Keratinocyte (primary cell): ENCODE results near the gene LSP1. TPM values are rescaled to one million over a fixed set of nuclear protein-coding genes. Genes with fewer than 3 reads are reported as not detected.
A peak's percentile ranks its signal among the peaks of the same experiment; 100 is the strongest.

Source experiments
- DNase-seq: peaks from one replicate; pipeline ENCODE4 v3.0.0-alpha.2; 2011; ENCODE audit warnings: low read depth, missing footprints, low spot score
- FAIRE-seq: peaks from 2 replicates; lab custom pipeline; 2011; peaks lifted over from hg19 to GRCh38; lab: Jason Lieb, UNC
- H2AFZ ChIP-seq: 2 replicates; pipeline ENCODE4 v1.6.0; 2012; ENCODE audit warnings: low read length, control low read depth, inconsistent platforms; ENCODE audit not compliant: control insufficient read depth
- H3K27ac ChIP-seq: 2 replicates; pipeline ENCODE4 v1.5.1; 2011; ENCODE audit warnings: low read length; ENCODE audit not compliant: control insufficient read depth, insufficient read depth
- H3K27me3 ChIP-seq: 3 replicates; pipeline ENCODE4 v1.6.0; 2011; ENCODE audit warnings: low read length; ENCODE audit not compliant: control insufficient read depth, insufficient read depth; ENCODE audit errors: extremely low read depth
- H3K36me3 ChIP-seq, 2 experiments: 2 replicates in 1 of 2; 3 replicates in 1 of 2; pipeline ENCODE4 v1.5.1; 2011; ENCODE audit warnings: low read length in 2 of 2, mild to moderate bottlenecking in 1 of 2; ENCODE audit not compliant: control insufficient read depth in 2 of 2, insufficient read depth in 2 of 2; ENCODE audit errors: extremely low read depth in 1 of 2
- H3K4me1 ChIP-seq: 3 replicates; pipeline ENCODE4 v1.5.1; 2011; ENCODE audit warnings: low read length; ENCODE audit not compliant: control insufficient read depth, insufficient read depth; ENCODE audit errors: extremely low read depth
- H3K4me2 ChIP-seq: 3 replicates; pipeline ENCODE4 v1.6.0; 2011; ENCODE audit warnings: low read depth, low read length; ENCODE audit not compliant: control insufficient read depth, insufficient read depth; ENCODE audit errors: extremely low read depth
- H3K4me3 ChIP-seq, 3 experiments: fragments of 200-600 bp in 1 of 3; sonication (generic) in 1 of 3; 2 replicates in 2 of 3; 3 replicates in 1 of 3; pipeline ENCODE4 v1.5.1; 2011 to 2016; ENCODE audit warnings: low read length in 3 of 3, mild to moderate bottlenecking in 3 of 3, control low read depth in 2 of 3, inconsistent platforms in 1 of 3, low read depth in 1 of 3, mixed read lengths in 1 of 3, mixed run types in 1 of 3, moderate library complexity in 1 of 3; ENCODE audit not compliant: control insufficient read depth in 2 of 3, insufficient read depth in 2 of 3; ENCODE audit errors: extremely low read depth in 1 of 3
- H3K79me2 ChIP-seq: 2 replicates; pipeline ENCODE4 v1.6.0; 2012; ENCODE audit warnings: low read length; ENCODE audit not compliant: control insufficient read depth, insufficient read depth
- H3K9ac ChIP-seq: 3 replicates; pipeline ENCODE4 v1.6.0; 2011; ENCODE audit warnings: low read length; ENCODE audit not compliant: control insufficient read depth, insufficient read depth; ENCODE audit errors: extremely low read depth
- H3K9me1 ChIP-seq: 3 replicates; pipeline ENCODE4 v1.6.0; 2011; ENCODE audit warnings: low read length; ENCODE audit not compliant: control insufficient read depth, insufficient read depth; ENCODE audit errors: extremely low read depth
- H3K9me3 ChIP-seq: 2 replicates; pipeline ENCODE4 v1.5.1; 2012; ENCODE audit warnings: low read depth, low read length; ENCODE audit not compliant: control insufficient read depth
- H4K20me1 ChIP-seq: 3 replicates; pipeline ENCODE4 v1.6.0; 2011; ENCODE audit warnings: low read length; ENCODE audit not compliant: control insufficient read depth, insufficient read depth; ENCODE audit errors: extremely low read depth
- EZH2 ChIP-seq: IDR thresholded peaks from one replicate; pipeline ENCODE4 v1.6.1; 2012; ENCODE audit warnings: inconsistent platforms, mild to moderate bottlenecking, low read length, moderate library complexity
- dilution Hi-C: fragments of 300-500 bp; cut with MboI; formaldehyde crosslinking; loops from one replicate; pipeline ENCODE4 v1.7.0; 2020; ENCODE audit warnings: low sequenced_read_pairs; ENCODE audit not compliant: extremely low pct_ligation_motif_present
- polyA plus RNA-seq, 5 experiments: library from polyadenylated mRNA; depleted of rRNA in 3 of 5; stranded (reverse) in 3 of 5; stranded (forward) in 1 of 5; unstranded in 1 of 5; fragments of >200 nt; gene quantifications; 1 replicate in 1 of 5; 2 replicates in 3 of 5; 3 replicates in 1 of 5; pipeline versions ENCODE4 v1.2.1 to v1.2.3, GENCODE V29; 2011 to 2012; ENCODE audit warnings: missing spikeins in 2 of 5, low read depth in 1 of 5, low replicate concordance in 1 of 5
- TF ChIP-seq, protein P1 (sequence below), 3 experiments: IDR thresholded peaks in 1 of 3; conservative IDR thresholded peaks in 1 of 3; optimal IDR thresholded peaks in 1 of 3; 2 replicates in 2 of 3; 3 replicates in 1 of 3; pipeline versions ENCODE3 to v1.5.1; 2011; ENCODE audit warnings: low read length in 3 of 3, mild to moderate bottlenecking in 3 of 3, moderate library complexity in 2 of 3, control low read depth in 1 of 3, inconsistent platforms in 1 of 3; ENCODE audit not compliant: insufficient read depth in 2 of 3; ENCODE audit errors: extremely low read depth in 1 of 3

Gene LSP1
- polyA plus RNA-seq, 1 donor (not counting 4 experiments of a cell fraction or from before 2014, with no cell fraction given): 0.94 TPM

DNA sequence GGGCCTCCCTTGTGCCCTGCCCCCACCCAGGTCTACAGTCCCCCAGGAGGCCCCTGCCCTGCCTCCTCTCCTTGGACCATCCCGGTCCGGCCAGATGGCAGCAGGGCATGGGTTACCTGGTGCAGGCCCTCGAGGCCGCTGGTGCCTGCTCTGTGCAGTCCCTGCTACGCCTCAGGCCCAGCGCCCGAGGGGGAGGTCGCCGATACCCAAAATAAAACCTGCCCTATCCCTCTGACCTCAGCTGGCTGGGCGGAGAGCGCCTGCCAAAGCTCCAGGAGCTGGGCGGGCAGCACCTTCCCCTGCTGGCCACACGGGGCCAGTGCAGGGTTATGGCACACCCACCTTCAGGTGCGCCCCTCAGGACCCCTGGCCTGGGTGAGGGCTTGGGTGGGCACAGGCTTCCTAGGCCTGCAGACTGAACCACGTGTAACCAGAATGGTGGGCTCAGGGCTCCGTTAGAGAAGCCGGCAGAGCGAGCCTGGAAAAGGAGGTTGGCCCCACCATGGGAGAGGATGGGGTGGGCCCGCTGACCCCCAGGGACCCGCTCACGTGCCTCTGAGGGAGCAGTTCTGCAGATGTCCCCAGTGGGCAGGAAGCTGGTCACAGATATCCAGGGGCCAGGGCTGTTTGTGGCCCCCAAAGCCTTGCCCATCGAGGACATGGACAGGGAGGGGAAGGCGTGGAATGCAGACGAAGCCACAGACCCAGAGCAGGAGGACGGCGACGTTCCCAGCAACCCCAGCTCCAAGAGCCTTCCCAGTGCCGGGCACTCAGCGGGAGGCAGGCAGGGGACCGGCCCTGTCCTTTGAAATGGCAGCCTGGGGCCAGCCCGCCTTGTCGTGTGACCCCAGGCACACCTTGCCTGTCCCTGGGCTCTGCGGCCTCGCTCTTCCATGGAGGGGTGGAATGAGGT, 64.9 kb downstream of the LSP1 start:
- Histone ChIP-seq H3K9ac (no peak overlapping the region), H3K27ac (no peak overlapping the region), H4K20me1 (no peaks in the 10 kb centered on the region), H3K27me3 (peaks cover 14% of the 10 kb centered on the region), H3K79me2 (no peaks in the 10 kb centered on the region), H2AFZ (no peak overlapping the region), H3K36me3 (no peaks in the 10 kb centered on the region), H3K4me3 (no peak overlapping the region), H3K4me1 (no peaks in the 10 kb centered on the region), H3K4me2 (no peak overlapping the region), H3K9me1 (no peaks in the 10 kb centered on the region), H3K9me3 (no peaks in the 10 kb centered on the region)
- TF ChIP-seq EZH2: no peak
- TF ChIP-seq, protein P1, sequence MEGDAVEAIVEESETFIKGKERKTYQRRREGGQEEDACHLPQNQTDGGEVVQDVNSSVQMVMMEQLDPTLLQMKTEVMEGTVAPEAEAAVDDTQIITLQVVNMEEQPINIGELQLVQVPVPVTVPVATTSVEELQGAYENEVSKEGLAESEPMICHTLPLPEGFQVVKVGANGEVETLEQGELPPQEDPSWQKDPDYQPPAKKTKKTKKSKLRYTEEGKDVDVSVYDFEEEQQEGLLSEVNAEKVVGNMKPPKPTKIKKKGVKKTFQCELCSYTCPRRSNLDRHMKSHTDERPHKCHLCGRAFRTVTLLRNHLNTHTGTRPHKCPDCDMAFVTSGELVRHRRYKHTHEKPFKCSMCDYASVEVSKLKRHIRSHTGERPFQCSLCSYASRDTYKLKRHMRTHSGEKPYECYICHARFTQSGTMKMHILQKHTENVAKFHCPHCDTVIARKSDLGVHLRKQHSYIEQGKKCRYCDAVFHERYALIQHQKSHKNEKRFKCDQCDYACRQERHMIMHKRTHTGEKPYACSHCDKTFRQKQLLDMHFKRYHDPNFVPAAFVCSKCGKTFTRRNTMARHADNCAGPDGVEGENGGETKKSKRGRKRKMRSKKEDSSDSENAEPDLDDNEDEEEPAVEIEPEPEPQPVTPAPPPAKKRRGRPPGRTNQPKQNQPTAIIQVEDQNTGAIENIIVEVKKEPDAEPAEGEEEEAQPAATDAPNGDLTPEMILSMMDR (optimal IDR thresholded peaks at IDR 0.05 in 1 of 3, IDR thresholded peaks at IDR 0.05 in 1 of 3, conservative IDR thresholded peaks at IDR 0.05 in 1 of 3; ENCODE audit: extremely low read depth in 1 of 3, insufficient read depth in 2 of 3, low read length in 3 of 3): peak; percentile 20 to 83 (median 49)
- dilution Hi-C loops: no loop called here
- FAIRE-seq (no peak), DNase-seq (no peak)

DNA sequence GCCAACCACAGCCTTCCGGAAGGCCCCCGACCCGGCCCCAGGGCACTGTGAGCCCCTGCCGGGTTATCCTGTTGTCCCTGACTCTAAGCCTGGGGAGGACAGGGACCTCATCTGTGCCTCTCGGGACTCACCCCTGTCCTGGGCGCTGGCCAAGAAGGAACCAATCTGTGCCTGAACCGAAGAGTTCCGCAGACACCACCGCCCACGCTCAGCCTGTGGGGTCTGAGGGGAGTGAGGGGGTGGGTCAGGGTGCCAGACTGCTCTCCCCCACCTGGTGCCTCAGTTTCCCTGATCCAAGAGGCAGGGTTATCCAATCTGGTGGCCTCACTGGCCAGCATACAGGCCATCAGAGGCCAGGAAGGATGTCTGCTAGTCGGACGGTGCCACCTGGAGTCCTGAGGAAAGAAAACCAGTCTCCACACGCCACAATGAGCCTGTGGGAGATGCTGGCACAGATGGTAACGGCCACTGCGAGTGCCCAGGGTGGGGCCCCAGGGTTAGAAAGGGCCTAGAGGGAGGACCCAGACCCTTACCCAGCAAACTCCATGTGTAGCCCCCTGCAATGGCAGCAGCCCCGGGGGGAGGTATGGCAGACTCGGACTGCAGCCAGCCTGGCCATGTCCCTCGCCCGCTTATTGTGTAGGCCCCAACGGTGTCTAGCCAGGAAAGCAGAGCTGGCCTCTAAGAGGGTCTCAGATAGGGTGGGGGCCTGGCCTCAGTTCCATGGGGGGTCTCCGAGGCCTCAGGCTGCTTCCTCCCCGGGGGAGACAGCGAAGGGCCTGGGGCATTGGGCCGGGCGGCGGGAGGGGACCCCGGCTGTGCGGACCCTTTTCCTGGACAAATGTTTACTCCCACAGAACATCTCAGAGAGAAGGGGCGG, 65.8 kb downstream of the LSP1 start:
- H3K9me1 ChIP-seq: no peaks in the 10 kb centered on the region
- no peaks in the 10 kb centered on the region for H3K79me2 ChIP-seq
- H3K4me3 ChIP-seq: no peak overlapping the region
- no peak overlapping the region for H3K4me2 ChIP-seq
- no peaks in the 10 kb centered on the region for H3K9me3 ChIP-seq
- no peak overlapping the region for H3K9ac ChIP-seq
- FAIRE-seq (no peak), DNase-seq (no peak)
- dilution Hi-C loops: no loop called here
- TF ChIP-seq, protein P1 (optimal IDR thresholded peaks at IDR 0.05 in 1 of 3, IDR thresholded peaks at IDR 0.05 in 1 of 3, conservative IDR thresholded peaks at IDR 0.05 in 1 of 3; ENCODE audit: extremely low read depth in 1 of 3, insufficient read depth in 2 of 3, low read length in 3 of 3): peak in 2 of 3 experiments; percentile 22 to 46
- no peak for TF ChIP-seq EZH2
- no peaks in the 10 kb centered on the region for H3K4me1 ChIP-seq
- no peak overlapping the region for H2AFZ ChIP-seq
- no peaks in the 10 kb centered on the region for H3K36me3 ChIP-seq
- H3K27me3 ChIP-seq: peaks cover 14% of the 10 kb centered on the region
- no peaks in the 10 kb centered on the region for H4K20me1 ChIP-seq
- no peak overlapping the region for H3K27ac ChIP-seq
